ENCODE results near the gene OR2H1.
"Not testable (repeated sequence)": the region's sequence is repeated elsewhere in the genome, so short reads cannot be mapped to it uniquely, and the experiment has no call there.

OR2H1 gene

DNA sequence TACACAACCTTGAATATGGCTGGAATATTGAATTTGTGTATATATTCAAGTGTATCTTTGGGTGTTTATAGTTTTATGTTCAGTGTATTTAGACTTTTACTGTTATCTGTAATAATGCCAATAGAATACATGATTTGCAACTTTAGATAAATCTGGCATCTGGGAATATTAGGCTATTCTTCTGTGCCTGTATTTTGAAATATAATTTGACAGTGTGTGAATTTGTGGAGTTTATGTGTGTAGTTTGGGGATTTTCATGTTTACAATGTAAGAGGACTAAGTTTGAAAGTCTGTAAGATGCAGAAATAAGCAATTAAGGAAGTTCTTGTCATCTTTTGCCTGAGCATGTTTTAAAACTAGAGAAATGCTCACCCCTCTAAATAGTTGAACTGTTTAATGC is 17.9 kb upstream of the OR2H1 start, which contains the start of gene OR10C1:
OR10C1 (plus strand) TSS at position 301 of the 400 bp plus-strand sequence. CDS start 710 bp downstream, outside the sequence.
- DNase-seq (no peak), ATAC-seq (ENCODE audit: insufficient read depth, low read depth) (no peak)
- Histone ChIP-seq H3K27me3 (ENCODE audit: insufficient read depth, low read length, poor library complexity) (no peaks in the 10 kb centered on the region), H3K4me1 (ENCODE audit: insufficient read depth, low read length) (no peaks in the 10 kb centered on the region), H3K4me3 (ENCODE audit: low read depth in 1 of 2, low read length in 2 of 2) (no peak within 1 kb of the TSS), H4K20me1 (ENCODE audit: insufficient read depth, low read length) (no peaks in the 10 kb centered on the region), H3K4me2 (ENCODE audit: insufficient read depth, low read length) (no peak within 1 kb of the TSS), H3K27ac (ENCODE audit: low read length) (no peak within 1 kb of the TSS), H3K9me3 (ENCODE audit: insufficient read depth, low read length, severe bottlenecking) (no peaks in the 10 kb centered on the region), H3K9ac (ENCODE audit: low read depth, low read length) (no peak within 1 kb of the TSS), H3K79me2 (ENCODE audit: insufficient read depth, low read length) (no peaks in the 10 kb centered on the region), H3K36me3 (ENCODE audit: insufficient read depth, low read length) (no peaks in the 10 kb centered on the region), H2AFZ (ENCODE audit: low read depth, low read length) (no peak within 1 kb of the TSS)
- TF ChIP-seq, protein P1, sequence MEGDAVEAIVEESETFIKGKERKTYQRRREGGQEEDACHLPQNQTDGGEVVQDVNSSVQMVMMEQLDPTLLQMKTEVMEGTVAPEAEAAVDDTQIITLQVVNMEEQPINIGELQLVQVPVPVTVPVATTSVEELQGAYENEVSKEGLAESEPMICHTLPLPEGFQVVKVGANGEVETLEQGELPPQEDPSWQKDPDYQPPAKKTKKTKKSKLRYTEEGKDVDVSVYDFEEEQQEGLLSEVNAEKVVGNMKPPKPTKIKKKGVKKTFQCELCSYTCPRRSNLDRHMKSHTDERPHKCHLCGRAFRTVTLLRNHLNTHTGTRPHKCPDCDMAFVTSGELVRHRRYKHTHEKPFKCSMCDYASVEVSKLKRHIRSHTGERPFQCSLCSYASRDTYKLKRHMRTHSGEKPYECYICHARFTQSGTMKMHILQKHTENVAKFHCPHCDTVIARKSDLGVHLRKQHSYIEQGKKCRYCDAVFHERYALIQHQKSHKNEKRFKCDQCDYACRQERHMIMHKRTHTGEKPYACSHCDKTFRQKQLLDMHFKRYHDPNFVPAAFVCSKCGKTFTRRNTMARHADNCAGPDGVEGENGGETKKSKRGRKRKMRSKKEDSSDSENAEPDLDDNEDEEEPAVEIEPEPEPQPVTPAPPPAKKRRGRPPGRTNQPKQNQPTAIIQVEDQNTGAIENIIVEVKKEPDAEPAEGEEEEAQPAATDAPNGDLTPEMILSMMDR (IDR thresholded peaks at IDR 0.05; ENCODE audit: borderline replicate concordance, extremely low read depth, low read length, poor library complexity, severe bottlenecking), result no peak
- no peak for TF ChIP-seq EZH2 (IDR thresholded peaks at IDR 0.05; ENCODE audit: borderline replicate concordance, low read depth, low read length, severe bottlenecking)

DNA sequence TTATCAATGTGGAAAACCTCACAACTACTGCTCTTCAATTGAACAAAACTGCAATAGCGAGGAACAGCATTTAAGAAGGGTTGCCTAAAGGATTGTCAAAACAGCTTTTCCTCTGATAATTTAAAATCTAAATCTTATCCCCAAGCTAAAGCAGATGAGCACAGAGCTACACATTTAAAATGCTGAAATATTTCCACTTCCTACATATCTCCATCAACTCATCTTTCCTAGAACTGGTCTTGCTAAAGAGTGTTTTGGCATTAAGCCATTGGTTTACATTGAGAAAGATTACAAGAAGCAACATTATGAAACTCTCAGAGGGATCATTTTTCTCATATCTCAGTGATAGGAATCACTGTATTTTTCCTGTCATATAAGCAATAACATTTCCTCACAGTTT is 14.2 kb upstream of the OR2H1 start:
- no peaks in the 10 kb centered on the region for H3K79me2 ChIP-seq (ENCODE audit: insufficient read depth, low read length)
- no peak for ATAC-seq (ENCODE audit: insufficient read depth, low read depth)

DNA sequence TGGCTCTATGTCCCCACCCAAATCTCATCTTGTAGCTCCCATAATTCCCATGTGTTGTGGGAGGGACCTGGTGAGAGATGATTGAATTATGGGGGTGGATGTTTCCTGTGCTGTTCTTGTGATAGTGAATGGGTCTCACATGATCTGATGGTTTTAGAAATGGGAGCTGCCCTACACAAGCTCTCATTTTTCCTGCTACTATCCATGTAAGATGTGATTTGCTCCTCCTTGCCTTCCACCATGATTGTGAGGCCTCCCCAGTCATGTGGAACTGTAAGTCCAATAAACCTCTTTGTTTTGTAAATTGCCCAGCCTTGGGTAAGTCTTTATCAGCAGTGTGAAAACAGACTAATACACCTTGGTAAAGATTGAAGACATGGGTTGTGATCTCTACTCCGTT is 12.9 kb upstream of the OR2H1 start:
- not testable (repeated sequence) for H3K9me3 ChIP-seq (ENCODE audit: insufficient read depth, low read length, severe bottlenecking); H3K4me1 ChIP-seq (ENCODE audit: insufficient read depth, low read length); H3K27me3 ChIP-seq (ENCODE audit: insufficient read depth, low read length, poor library complexity); H3K4me3 ChIP-seq (ENCODE audit: low read depth in 1 of 2, low read length in 2 of 2); H4K20me1 ChIP-seq (ENCODE audit: insufficient read depth, low read length); H3K9ac ChIP-seq (ENCODE audit: low read depth, low read length); ATAC-seq (ENCODE audit: insufficient read depth, low read depth); H2AFZ ChIP-seq (ENCODE audit: low read depth, low read length); DNase-seq; H3K4me2 ChIP-seq (ENCODE audit: insufficient read depth, low read length); H3K36me3 ChIP-seq (ENCODE audit: insufficient read depth, low read length); H3K79me2 ChIP-seq (ENCODE audit: insufficient read depth, low read length); H3K27ac ChIP-seq (ENCODE audit: low read length)

More for the DNA sequence above, 14.2 kb upstream of the OR2H1 start:
- H3K27me3 ChIP-seq (ENCODE audit: insufficient read depth, low read length, poor library complexity), result no peaks in the 10 kb centered on the region
- no peak overlapping the region for H2AFZ ChIP-seq (ENCODE audit: low read depth, low read length)
- H3K27ac ChIP-seq (ENCODE audit: low read length), result no peak overlapping the region
- H3K9me3 ChIP-seq (ENCODE audit: insufficient read depth, low read length, severe bottlenecking), result no peaks in the 10 kb centered on the region
- no peak overlapping the region for H3K9ac ChIP-seq (ENCODE audit: low read depth, low read length)
- H3K4me2 ChIP-seq (ENCODE audit: insufficient read depth, low read length), result no peak overlapping the region
- H3K4me3 ChIP-seq (ENCODE audit: low read depth in 1 of 2, low read length in 2 of 2), result no peak overlapping the region
- no peaks in the 10 kb centered on the region for H3K36me3 ChIP-seq (ENCODE audit: insufficient read depth, low read length)
- no peaks in the 10 kb centered on the region for H3K4me1 ChIP-seq (ENCODE audit: insufficient read depth, low read length)
- TF ChIP-seq, protein P1 (IDR thresholded peaks at IDR 0.05; ENCODE audit: borderline replicate concordance, extremely low read depth, low read length, poor library complexity, severe bottlenecking), result no peak
- TF ChIP-seq EZH2 (IDR thresholded peaks at IDR 0.05; ENCODE audit: borderline replicate concordance, low read depth, low read length, severe bottlenecking), result no peak
- no peak for DNase-seq
- no peaks in the 10 kb centered on the region for H4K20me1 ChIP-seq (ENCODE audit: insufficient read depth, low read length)

DNA sequence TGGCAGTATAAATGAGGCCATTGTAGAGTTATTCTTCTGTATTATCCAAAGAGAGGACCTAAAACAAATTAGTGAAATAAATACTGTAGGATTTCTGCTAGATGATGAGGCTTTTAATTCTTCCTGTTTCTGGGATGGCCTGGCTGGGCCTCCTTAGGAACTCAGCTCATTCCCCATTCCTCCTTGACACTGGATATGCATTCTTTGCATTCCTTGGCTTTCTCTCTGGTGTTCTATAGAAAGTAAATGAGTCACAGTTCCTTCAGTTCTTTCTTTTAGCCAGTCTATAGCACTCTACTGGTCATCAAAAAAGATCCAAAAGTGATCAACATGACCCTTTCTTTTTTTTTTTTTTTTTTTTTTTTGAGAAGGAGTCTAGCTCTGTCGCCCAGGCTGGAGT is 9.3 kb upstream of the OR2H1 start:
- no peak overlapping the region for H3K27ac ChIP-seq (ENCODE audit: low read length)
- H3K4me3 ChIP-seq (ENCODE audit: low read depth in 1 of 2, low read length in 2 of 2), result no peak overlapping the region
- DNase-seq (no peak), ATAC-seq (ENCODE audit: insufficient read depth, low read depth) (no peak)
- H3K9ac ChIP-seq (ENCODE audit: low read depth, low read length), result no peak overlapping the region
- no peaks in the 10 kb centered on the region for H3K9me3 ChIP-seq (ENCODE audit: insufficient read depth, low read length, severe bottlenecking)
- H3K36me3 ChIP-seq (ENCODE audit: insufficient read depth, low read length), result no peaks in the 10 kb centered on the region
- H3K4me2 ChIP-seq (ENCODE audit: insufficient read depth, low read length), result no peak overlapping the region
- no peaks in the 10 kb centered on the region for H3K27me3 ChIP-seq (ENCODE audit: insufficient read depth, low read length, poor library complexity)
- no peak overlapping the region for H2AFZ ChIP-seq (ENCODE audit: low read depth, low read length)
- H4K20me1 ChIP-seq (ENCODE audit: insufficient read depth, low read length), result no peaks in the 10 kb centered on the region
- H3K79me2 ChIP-seq (ENCODE audit: insufficient read depth, low read length), result no peaks in the 10 kb centered on the region
- TF ChIP-seq EZH2 (IDR thresholded peaks at IDR 0.05; ENCODE audit: borderline replicate concordance, low read depth, low read length, severe bottlenecking), result no peak
- no peaks in the 10 kb centered on the region for H3K4me1 ChIP-seq (ENCODE audit: insufficient read depth, low read length)
